ENCODE measurements around the gene GPR173. TPM values are rescaled to one million over a fixed set of nuclear protein-coding genes. Genes with fewer than 3 reads are reported as not detected.

The GPR173 gene
- total and polyA plus RNA-seq, 2 of the 8 experiments (the other 6 are each of a cell fraction or from before 2014, with no cell fraction given) = 7.0 to 11.3 TPM

GRCh38 chrX:53084043-53084570 lies 35.5 kb downstream of the GPR173 start:
- Histone ChIP-seq H3K27ac (ENCODE audit: low read depth, low read length) (no peak overlapping the region), H3K23me2 (ENCODE audit: low read depth, low read length) (peaks cover 4% of the 10 kb centered on the region; the same call in 1 of the 2 replicates), H2BK12ac (ENCODE audit: low read depth, low read length) (no peak overlapping the region), H4K8ac (ENCODE audit: extremely low read depth, insufficient read depth, low read length) (no peak overlapping the region), H3K9ac (replicated peaks in 1 of 4; ENCODE audit: extremely low read depth in 1 of 4, low read depth in 3 of 4, low read length in 3 of 4) (no peak overlapping the region), H4K91ac (replicated peaks; ENCODE audit: insufficient read length, low read length) (no peak overlapping the region), H3K4ac (replicated peaks; ENCODE audit: insufficient read length, low read depth, low read length) (no peak overlapping the region), H2BK5ac (ENCODE audit: low read depth, low read length) (no peak overlapping the region), H3K79me1 (ENCODE audit: low read depth, low read length) (no peaks in the 10 kb centered on the region; the same call in 1 of the 2 replicates), H3K4me1 (replicated peaks in 1 of 4; ENCODE audit: control insufficient read depth in 3 of 4, insufficient read depth in 4 of 4, low read length in 3 of 4) (peaks cover 0 to 2% (median under 1%) of the 10 kb centered on the region in 4 experiments; a peak in 3 of 7 replicates), H2BK120ac (replicated peaks; ENCODE audit: low read depth, low read length) (no peak overlapping the region), H3K36me3 (ENCODE audit: control insufficient read depth in 2 of 4, insufficient read depth in 4 of 4, low read length in 3 of 4) (peaks cover 6 to 32% (median 17%) of the 10 kb centered on the region in 4 experiments; a peak in 7 of 8 replicates), H4K5ac (ENCODE audit: insufficient read length, low read depth, low read length) (no peak overlapping the region), H3K4me2 (ENCODE audit: insufficient read depth in 1 of 2, low read depth in 2 of 2, low read length in 2 of 2) (peak overlapping the region in 1 of 2 experiments; percentile 95; a peak in 1 of 4 replicates), H2AFZ (ENCODE audit: low read length) (no peak overlapping the region), H2BK20ac (ENCODE audit: low read length) (no peak overlapping the region), H2AK5ac (ENCODE audit: low read depth, low read length) (no peak overlapping the region), H3K56ac (replicated peaks; ENCODE audit: insufficient read length, low read depth, low read length) (no peak overlapping the region), H3K27me3 (replicated peaks in 1 of 4; ENCODE audit: control insufficient read depth in 3 of 4, extremely low read depth in 1 of 4, insufficient read depth in 3 of 4, low read length in 3 of 4) (no peaks in the 10 kb centered on the region), H4K20me1 (replicated peaks in 1 of 2; ENCODE audit: control insufficient read depth in 1 of 2, insufficient read depth in 2 of 2, low read length in 2 of 2) (peaks cover 0 to 9% of the 10 kb centered on the region in 2 experiments), H3K9me3 (ENCODE audit: insufficient read depth in 2 of 2, low read depth in 1 of 2, low read length in 1 of 2) (no peaks in the 10 kb centered on the region), H3K14ac (ENCODE audit: insufficient read length) (no peak overlapping the region), H3K79me2 (ENCODE audit: control insufficient read depth in 1 of 2, insufficient read depth in 2 of 2, low read length in 2 of 2) (peaks cover 0 to 11% of the 10 kb centered on the region in 2 experiments; a peak in 2 of 4 replicates), H3K23ac (ENCODE audit: insufficient read length) (no peak overlapping the region), H2BK15ac (ENCODE audit: low read length) (no peak overlapping the region), H3K18ac (ENCODE audit: extremely low read depth, low read length) (no peak overlapping the region), H3K4me3 (ENCODE audit: extremely low read depth in 1 of 4, insufficient read depth in 2 of 4, low read depth in 3 of 4, low read length in 4 of 4) (no peak overlapping the region)
- ChIA-PET POLR2A (ENCODE audit: partially characterized antibody) (no interaction called here), CTCF (ENCODE audit: partially characterized antibody) (no interaction called here)
- TF ChIP-seq SAP30 (IDR thresholded peaks at IDR 0.05; ENCODE audit: insufficient read depth, insufficient replicate concordance, low read length) = no peak
- TF ChIP-seq POLR2AphosphoS5 (IDR thresholded peaks at IDR 0.05; ENCODE audit: low read depth, low read length) = 0 out of 2 replicates have a peak, but pooled peaks have one; percentile 20
- TF ChIP-seq POLR2A (IDR thresholded peaks at IDR 0.05; ENCODE audit: control extremely low read depth in 1 of 2, low read depth in 2 of 2, low read length in 2 of 2) = no peak; a peak in 1 of 3 replicates
- FAIRE-seq (no peak), DNase-seq (ENCODE audit: low read depth in 1 of 2, low spot score in 2 of 2) (no peak)
- WGBS, 2 experiments (ENCODE audit: extremely low coverage in 1 of 2, insufficient coverage in 1 of 2, insufficient read length in 1 of 2, insufficient replicate concordance in 2 of 2, low coverage in 1 of 2, low lambda C conversion rate in 2 of 2, missing lambda C conversion rate in 1 of 2) = 97% methylated on average over 4 of the region's 4 CpGs; no CpG with 5 or more reads in 1 of the 2 experiments
